Globus pallidus (tissue), 1 donor: ENCODE data around the gene LMNTD1.

Experiments
- DNase-seq: peaks from one replicate; pipeline ENCODE4 v3.0.0-alpha.2; 2015; ENCODE audit warnings: low spot score

LMNTD1 gene

DNA sequence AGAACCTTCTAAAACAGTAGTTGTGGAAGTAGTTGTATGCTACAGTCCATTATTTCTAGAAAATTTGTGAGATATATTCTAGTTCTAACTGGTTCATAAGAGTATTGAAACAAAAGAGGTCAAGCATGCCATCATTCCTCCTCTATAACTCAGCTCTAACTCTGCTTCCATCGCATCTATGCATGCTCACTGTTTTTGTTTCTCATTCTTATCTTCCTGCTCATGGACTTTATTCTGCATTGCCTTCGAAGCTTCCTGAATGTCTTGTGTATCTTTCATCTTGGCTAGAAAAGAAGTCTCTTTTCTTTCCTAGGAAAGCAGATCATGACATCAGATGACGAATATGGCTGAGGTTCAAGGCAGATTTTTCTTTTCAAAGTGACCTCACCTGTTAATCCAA is 402 bp downstream of the LMNTD1 start:
- DNase-seq = no peak

- no peak for DNase-seq
Observed at GRCh38 chr12:25550186-25550585, 2.9 kb downstream of the LMNTD1 start.

DNA sequence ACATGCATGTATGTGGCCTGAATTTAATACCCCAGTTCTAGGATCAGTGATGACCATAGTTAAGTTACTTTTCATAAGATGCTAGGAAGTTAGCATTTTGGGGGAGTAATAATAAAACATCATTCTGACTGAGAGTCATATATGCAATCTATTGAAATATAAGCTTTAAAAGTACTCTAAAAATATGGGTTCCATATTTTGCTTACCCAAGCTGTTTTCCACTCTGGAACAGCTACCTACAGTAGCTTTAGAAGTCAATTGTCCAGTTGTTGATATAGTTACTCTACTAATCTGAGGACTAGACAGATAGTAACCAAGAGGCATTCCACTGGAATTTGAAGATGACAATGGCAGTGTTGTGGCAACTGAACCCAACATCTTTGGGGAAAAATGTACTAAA is 4.0 kb downstream of the LMNTD1 start:
- DNase-seq = no peak

DNA sequence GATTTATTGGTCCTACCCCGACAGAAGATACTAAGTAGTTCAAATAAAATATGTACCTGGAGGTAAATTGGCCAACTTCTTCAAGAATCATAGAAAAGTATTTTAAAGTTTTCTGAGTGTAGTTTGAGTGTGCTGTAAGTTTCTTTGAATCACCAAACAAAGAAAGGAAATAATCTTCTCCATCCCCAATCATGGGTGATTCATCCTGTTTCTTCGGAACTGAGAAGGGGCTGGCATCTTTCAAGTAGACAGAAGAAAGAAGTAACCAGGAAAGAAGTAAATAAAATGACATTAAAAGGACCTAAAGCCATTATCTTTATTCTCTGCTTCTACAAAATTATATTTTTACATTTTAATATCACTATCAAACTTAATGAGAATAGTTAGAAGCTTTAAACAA is 6.8 kb downstream of the LMNTD1 start:
- no peak for DNase-seq

GRCh38 chr12:25533150-25533549 is 19.9 kb downstream of the LMNTD1 start:
- no peak for DNase-seq

DNA sequence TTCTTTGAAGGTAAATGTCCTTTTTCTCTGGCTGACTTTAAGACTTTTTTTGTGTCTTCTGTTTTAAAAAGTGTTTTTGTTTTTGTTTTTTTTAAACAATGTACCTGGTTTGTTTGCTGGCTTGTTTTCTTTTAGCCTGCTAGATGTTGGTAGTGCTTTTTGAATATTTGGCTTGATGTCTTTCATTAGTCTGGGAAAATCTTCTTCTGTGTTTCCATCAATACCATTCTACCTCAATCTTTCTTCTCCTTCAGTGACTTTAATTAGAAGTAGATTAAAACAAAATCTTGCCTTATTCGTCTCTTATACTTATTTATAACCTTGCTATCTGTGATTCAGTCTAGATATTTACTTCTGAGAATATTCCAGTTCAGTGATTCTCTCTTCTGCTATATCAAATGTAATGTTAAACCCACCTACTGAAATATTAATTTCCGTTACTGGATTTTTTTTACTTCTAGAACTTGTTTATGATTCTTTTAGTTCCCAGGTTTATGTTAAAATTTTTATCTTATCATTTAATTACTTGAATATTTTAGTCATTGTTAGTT is 21.5 kb downstream of the LMNTD1 start:
- no peak for DNase-seq

GRCh38 chr12:25529738-25530137 is 23.3 kb downstream of the LMNTD1 start:
- DNase-seq = no peak

DNA sequence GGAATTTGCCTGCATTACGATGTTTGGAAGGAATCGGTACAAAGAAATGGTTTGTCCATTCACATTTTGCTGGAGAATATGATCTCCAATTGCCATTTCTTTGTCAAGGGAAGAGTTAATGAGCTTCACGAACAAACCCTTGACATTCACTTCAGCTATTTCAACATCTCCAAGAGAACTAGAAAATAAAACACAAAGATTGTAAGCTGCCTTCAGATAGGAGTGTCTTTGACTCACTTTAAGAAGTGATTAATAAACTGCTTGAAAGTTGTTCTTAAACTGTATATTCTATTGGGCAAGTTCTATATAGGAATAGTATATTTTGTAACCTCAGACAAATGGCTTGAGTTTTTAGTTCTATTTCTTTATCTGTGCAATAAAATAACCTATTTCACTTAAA is 26.3 kb downstream of the LMNTD1 start:
- no peak for DNase-seq

GRCh38 chr12:25524366-25524765 is 28.7 kb downstream of the LMNTD1 start:
- DNase-seq = no peak

DNA sequence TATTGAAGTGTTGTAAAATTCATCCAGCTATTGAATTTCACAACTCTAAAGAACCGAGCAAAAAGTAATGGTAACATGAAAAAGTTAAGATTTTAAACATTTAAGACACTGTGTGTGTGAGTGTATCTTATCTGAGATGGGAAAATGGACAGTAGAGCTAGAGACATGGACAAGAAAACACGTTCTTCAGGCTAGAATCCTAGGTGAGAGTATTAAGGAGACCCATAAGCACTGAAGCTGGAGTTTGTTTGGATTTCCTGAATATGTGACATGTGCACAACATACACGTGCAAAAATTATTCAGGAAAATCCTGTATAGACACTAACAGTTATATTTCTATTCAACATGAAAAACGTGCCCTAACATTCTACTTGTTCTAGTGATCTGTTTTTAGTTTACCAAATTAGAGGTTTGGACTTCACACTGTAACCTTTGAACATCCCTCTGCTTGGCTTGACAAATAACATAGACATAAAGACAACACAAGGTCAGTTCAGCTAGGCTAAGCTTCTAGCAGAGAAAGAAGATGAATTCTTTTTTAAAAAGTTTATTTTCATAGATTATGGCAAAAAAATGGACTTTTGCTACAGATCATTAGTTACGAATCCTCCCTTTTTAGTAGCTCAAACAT is 31.3 kb downstream of the LMNTD1 start:
- DNase-seq = no peak

- DNase-seq = no peak
Observed at GRCh38 chr12:25518512-25518911, 34.6 kb downstream of the LMNTD1 start.

- DNase-seq = no peak
Observed at GRCh38 chr12:25504744-25505143, 48.3 kb downstream of the LMNTD1 start.

GRCh38 chr12:25503666-25504065 is 49.4 kb downstream of the LMNTD1 start:
- DNase-seq = no peak

DNA sequence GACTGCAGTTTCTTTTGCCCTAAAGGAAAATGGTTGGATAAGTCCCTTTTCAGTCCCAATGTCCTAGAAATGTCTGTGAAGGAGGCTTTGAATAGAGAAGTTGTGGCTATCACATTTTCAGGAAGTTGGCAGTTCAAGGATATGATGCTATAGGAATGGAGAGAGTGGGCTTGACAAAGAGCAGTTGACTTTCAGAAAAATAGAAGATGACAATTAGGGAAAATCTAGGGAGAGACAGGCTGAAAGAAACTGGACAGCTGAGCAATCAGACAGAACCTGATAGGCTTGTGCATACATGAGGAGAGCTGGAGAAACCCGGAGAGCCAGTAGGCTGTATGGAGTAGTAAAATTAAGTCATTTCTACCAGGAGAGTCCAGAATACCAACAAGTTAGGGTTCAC is 50.5 kb downstream of the LMNTD1 start:
- no peak for DNase-seq

- DNase-seq = no peak
Observed at GRCh38 chr12:25502118-25502517, 51.0 kb downstream of the LMNTD1 start.

DNA sequence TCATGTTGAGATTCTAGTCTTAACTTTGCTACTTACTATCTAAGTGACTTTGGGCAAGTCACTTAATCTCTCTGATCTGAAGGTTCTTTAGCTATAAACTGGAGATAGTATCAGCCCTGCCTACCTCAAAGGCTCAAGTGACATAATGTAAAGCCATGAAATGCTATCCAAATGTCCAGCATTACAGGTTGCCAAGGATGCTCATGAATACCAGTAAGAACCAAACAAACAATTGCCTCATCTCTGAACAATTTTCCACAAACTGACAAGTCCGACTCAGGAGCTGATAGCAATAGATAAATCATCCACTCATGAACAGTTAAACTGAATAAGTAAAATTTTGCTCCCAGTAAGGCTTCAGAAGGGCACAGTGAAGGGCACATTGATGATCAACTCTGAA is 51.5 kb downstream of the LMNTD1 start:
- DNase-seq = no peak

DNA sequence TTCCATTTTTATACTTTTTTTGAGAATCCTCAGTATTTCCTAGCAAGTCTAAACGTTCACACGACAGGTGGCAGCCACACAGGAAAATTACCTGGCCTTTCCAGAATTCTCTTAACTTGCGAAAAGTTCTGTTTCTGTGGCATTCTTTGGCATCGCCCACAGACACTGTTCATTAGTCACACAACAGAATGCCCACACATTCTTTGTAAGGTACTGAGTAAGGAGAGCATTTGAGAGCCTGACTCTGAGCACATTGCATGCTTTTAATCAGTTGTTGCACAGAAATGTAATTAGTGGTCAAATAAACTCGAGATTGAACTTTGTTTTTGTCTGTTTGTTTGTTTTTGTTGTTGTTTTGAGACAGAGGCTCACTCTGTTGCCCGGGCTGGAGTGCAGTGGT is 52.4 kb downstream of the LMNTD1 start:
- no peak for DNase-seq

- DNase-seq = no peak
Observed at GRCh38 chr12:25497021-25497420, 56.1 kb downstream of the LMNTD1 start.

DNA sequence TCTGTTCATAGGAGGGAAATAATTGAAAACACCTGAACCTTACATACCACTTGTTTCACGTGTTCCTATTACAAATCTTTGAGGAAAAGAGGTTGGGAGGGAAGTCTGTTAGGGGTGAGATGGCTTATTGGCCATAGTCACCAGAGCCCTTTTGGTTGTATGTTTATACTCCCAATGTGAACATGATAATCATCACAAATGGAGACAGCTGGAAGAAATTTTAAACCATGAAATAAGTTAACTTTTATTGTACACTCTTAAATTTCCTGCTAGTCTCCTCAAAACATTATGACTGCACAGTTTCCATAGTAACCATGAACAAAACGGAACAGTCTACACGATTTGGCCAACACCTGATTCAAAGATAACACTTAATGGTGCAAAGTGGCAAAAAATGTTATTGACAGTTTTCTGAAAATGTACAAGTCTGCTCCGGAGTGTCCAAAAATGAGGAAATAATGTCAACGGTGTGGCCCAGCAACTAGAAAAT is 56.9 kb downstream of the LMNTD1 start:
- no peak for DNase-seq

DNA sequence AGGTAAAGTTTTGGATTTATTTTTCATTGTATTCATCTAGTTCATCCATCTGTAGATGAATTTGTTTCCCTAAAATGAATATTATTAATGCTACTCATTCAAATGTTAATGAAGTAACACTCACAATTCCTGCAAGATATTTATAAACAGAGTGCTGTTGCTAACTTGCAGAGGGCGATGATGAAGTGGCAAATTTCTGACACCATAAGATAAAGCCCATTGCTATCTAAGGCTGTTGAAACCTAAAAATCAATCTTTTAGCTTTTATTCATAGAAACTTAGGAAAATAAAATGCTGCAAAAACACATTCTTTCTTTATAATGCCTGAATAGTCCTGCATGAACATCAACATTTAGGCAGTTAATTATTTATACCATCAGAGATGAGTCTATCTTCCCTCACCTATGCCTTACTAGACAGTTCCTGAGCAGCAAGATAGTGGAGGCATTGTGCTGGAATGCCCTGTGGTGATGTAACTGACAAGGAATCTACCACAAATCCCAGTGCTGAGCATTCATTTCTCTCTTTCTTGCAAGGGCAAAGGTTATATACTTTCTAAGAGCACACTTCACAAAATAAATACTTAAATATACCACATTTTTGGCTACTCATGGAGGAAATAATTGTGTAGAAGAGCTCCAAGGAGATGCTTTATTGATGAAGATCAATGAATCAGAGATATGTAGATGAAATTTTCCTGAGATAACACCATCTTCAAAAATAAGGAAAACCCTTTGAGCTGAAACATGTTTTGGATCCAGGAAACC is 57.6 kb downstream of the LMNTD1 start:
- DNase-seq = no peak

- no peak for DNase-seq
Observed at GRCh38 chr12:25494926-25495325, 58.2 kb downstream of the LMNTD1 start.

DNA sequence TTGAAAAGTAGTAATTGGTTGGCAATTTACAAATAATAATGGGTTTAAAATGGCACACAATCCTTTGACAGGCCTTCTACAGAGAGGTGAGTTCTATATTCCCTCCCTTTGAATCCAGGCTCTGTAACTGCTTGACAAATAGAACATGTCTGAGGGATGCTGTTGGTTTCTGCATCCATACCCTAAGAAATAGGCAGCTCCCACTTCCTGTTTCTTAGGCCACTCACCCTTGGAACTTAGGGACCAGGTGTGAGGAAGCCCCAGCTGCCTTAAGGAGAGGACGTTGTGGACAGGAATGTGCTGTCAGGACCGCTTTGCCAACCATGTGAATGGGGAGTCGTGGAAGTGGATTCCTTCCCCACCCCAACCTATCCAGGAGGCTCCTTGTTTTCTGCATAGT is 59.4 kb downstream of the LMNTD1 start:
- DNase-seq = no peak
